K562 (cell line): ENCODE results near the gene HOXA7. TPM values are rescaled to one million over a fixed set of nuclear protein-coding genes. Genes with fewer than 3 reads are reported as not detected.

Experiments used
- ARID4B ChIP-seq: sonication (generic); formaldehyde crosslinking; IDR thresholded peaks from 2 replicates; pipeline ENCODE4 v1.8.0; 2022; ENCODE audit warnings: mild to moderate bottlenecking, missing genetic modification reagents
- ETV5 ChIP-seq: sonication (generic); formaldehyde crosslinking; IDR thresholded peaks from 2 replicates; pipeline ENCODE4 v1.4.0; 2020; ENCODE audit warnings: low read depth, mild to moderate bottlenecking, missing genetic modification reagents
- IFI16 ChIP-seq: fragments of 250-450 bp; sonication (Bioruptor Pico); IDR thresholded peaks from 2 replicates; pipeline ENCODE4 v2.1.2; 2022; ENCODE audit warnings: mild to moderate bottlenecking, inconsistent platforms
- KLF10 ChIP-seq: fragments of 250-450 bp; sonication (Bioruptor Pico); IDR thresholded peaks from 2 replicates; pipeline ENCODE4 v1.6.1; 2021; ENCODE audit warnings: matching md5 sums
- LCOR ChIP-seq: sonication (generic); formaldehyde crosslinking; IDR thresholded peaks from 2 replicates; pipeline ENCODE4 v1.8.0; 2022; ENCODE audit warnings: mild to moderate bottlenecking, missing genetic modification reagents
- NFYB ChIP-seq: IDR thresholded peaks from 2 replicates; pipeline ENCODE4 v1.6.1; 2011; ENCODE audit warnings: mild to moderate bottlenecking, moderate library complexity; ENCODE audit not compliant: insufficient read length; ENCODE audit errors: extremely low read depth
- SMARCC2 ChIP-seq: fragments of 450-650 bp; IDR thresholded peaks from 2 replicates; pipeline ENCODE4 v1.6.1; 2017; ENCODE audit warnings: antibody characterized with exemption, moderate library complexity, mild to moderate bottlenecking, low read depth
- SMARCE1 ChIP-seq: fragments of 450-650 bp; IDR thresholded peaks from 2 replicates; pipeline ENCODE4 v1.7.1; 2016; ENCODE audit warnings: mild to moderate bottlenecking
- TEAD4 ChIP-seq, 2 experiments: sonication (generic) in 1 of 2; formaldehyde crosslinking in 1 of 2; IDR thresholded peaks; 2 replicates each; pipeline versions ENCODE4 v1.6.1 to v1.8.0; 2012 to 2022; ENCODE audit warnings: borderline replicate concordance in 1 of 2, inconsistent platforms in 1 of 2, low read length in 1 of 2, mild to moderate bottlenecking in 1 of 2, missing genetic modification reagents in 1 of 2
- THRA ChIP-seq: fragments of 450-650 bp; IDR thresholded peaks from 2 replicates; pipeline ENCODE4 v1.6.1; 2017; ENCODE audit warnings: mild to moderate bottlenecking, moderate library complexity
- ZFP36 ChIP-seq: fragments of 150-350 bp; IDR thresholded peaks from 2 replicates; pipeline ENCODE4 v1.6.1; 2018; ENCODE audit warnings: low read length, low read depth; ENCODE audit not compliant: partially characterized antibody
- ZNF232 ChIP-seq: sonication (generic); formaldehyde crosslinking; IDR thresholded peaks from 2 replicates; pipeline ENCODE4 v1.8.0; 2022; ENCODE audit warnings: mild to moderate bottlenecking, missing genetic modification reagents
- ZNF282 ChIP-seq: sonication (generic); formaldehyde crosslinking; IDR thresholded peaks from 2 replicates; pipeline ENCODE4 v1.8.1; 2023; ENCODE audit warnings: missing genetic modification reagents
- ZNF398 ChIP-seq: fragments of 250-450 bp; sonication (Bioruptor Pico); IDR thresholded peaks from 2 replicates; pipeline ENCODE4 v1.8.0; 2021; ENCODE audit warnings: moderate library complexity, mild to moderate bottlenecking, inconsistent platforms
- polyA plus RNA-seq, 8 experiments: library from polyadenylated mRNA; depleted of rRNA in 4 of 8; stranded (reverse) in 5 of 8; unstranded in 3 of 8; fragments of >200 nt; fragmentation: Nextera tagmentation in 2 of 8; fragmentation: Illumina TruSeq in 1 of 8; extraction: Ambion mirVana in 2 of 8; extraction: Trizol in 1 of 8; gene quantifications; 2 replicates each; pipeline versions ENCODE4 v1.2.1 to v1.2.3, GENCODE V29; 2011 to 2014; ENCODE audit warnings: inconsistent platforms in 1 of 8, missing spikeins in 1 of 8
- total RNA-seq, 7 experiments: library from RNA; depleted of rRNA in 6 of 7; stranded (reverse); fragments of >200 nt in 6 of 7; fragmentation: Illumina TruSeq in 2 of 7; extraction: Trizol in 2 of 7; gene quantifications; 2 replicates each; pipeline versions ENCODE4 v1.2.1 to v1.2.3, GENCODE V29; 2011 to 2021; ENCODE audit warnings: low replicate concordance in 1 of 7

HOXA7 gene
- total and polyA plus RNA-seq, 9 of the 15 experiments (the other 6 are each of a cell fraction or from before 2014, with no cell fraction given), result not detected

- TF ChIP-seq ZNF282 (no peak), NFYB (no peak), LCOR (CRISPR knock-in tag) (0 out of 2 replicates have a peak, but pooled peaks have one; percentile 16), ZNF232 (CRISPR knock-in tag) (no peak), ZNF398 (CRISPR knock-in tag) (no peak), ARID4B (CRISPR knock-in tag) (no peak), SMARCC2 (no peak), KLF10 (no peak), ZFP36 (no peak), IFI16 (CRISPR knock-in tag) (no peak), ETV5 (CRISPR knock-in tag) (no peak), THRA (no peak), TEAD4 (IDR thresholded peaks at IDR 0.05; ENCODE audit: low read length) (peak; percentile 82), TEAD4 (CRISPR knock-in tag; IDR thresholded peaks at IDR 0.05; ENCODE audit: borderline replicate concordance) (no peak), SMARCE1 (no peak)
- TF ChIP-seq, all 486 proteins: peak for 27
These were observed 4.2 kb upstream of the HOXA7 start (continued) for GRCh38 chr7:27160546-27161213.
